K562 (cell line): ENCODE data around the gene PTP4A2. TPM values are rescaled to one million over a fixed set of nuclear protein-coding genes. Genes with fewer than 3 reads are reported as not detected.

ENCODE experiments used
- HDGF ChIP-seq: fragments of 450-650 bp; IDR thresholded peaks from 2 replicates; pipeline ENCODE4 v1.6.1; 2016
- KDM2B ChIP-seq: fragments of 250-450 bp; sonication (Bioruptor Pico); IDR thresholded peaks from 2 replicates; pipeline ENCODE4 v1.8.0; 2021; ENCODE audit warnings: mild to moderate bottlenecking, moderate library complexity
- MAFF ChIP-seq: IDR thresholded peaks from 2 replicates; pipeline ENCODE4 v1.6.1; 2012; ENCODE audit warnings: low read length, improper control_type of control experiment
- PRMT5 ChIP-seq: sonication (generic); formaldehyde crosslinking; IDR thresholded peaks from 2 replicates; pipeline ENCODE4 v1.5.0; 2020; ENCODE audit warnings: missing genetic modification reagents
- ZNF143 ChIP-seq: sonication (generic); formaldehyde crosslinking; IDR thresholded peaks from 2 replicates; pipeline ENCODE4 v1.9.0; 2022; ENCODE audit warnings: mild to moderate bottlenecking, missing genetic modification reagents
- ZNF3 ChIP-seq: fragments of 250-450 bp; sonication (Bioruptor Pico); IDR thresholded peaks from 2 replicates; pipeline ENCODE4 v1.5.0; 2021; ENCODE audit warnings: mild to moderate bottlenecking, moderate library complexity
- polyA plus RNA-seq, 8 experiments: library from polyadenylated mRNA; depleted of rRNA in 4 of 8; stranded (reverse) in 5 of 8; unstranded in 3 of 8; fragments of >200 nt; fragmentation: Nextera tagmentation in 2 of 8; fragmentation: Illumina TruSeq in 1 of 8; extraction: Ambion mirVana in 2 of 8; extraction: Trizol in 1 of 8; gene quantifications; 2 replicates each; pipeline versions ENCODE4 v1.2.1 to v1.2.3, GENCODE V29; 2011 to 2014; ENCODE audit warnings: inconsistent platforms in 1 of 8, missing spikeins in 1 of 8
- total RNA-seq, 7 experiments: library from RNA; depleted of rRNA in 6 of 7; stranded (reverse); fragments of >200 nt in 6 of 7; fragmentation: Illumina TruSeq in 2 of 7; extraction: Trizol in 2 of 7; gene quantifications; 2 replicates each; pipeline versions ENCODE4 v1.2.1 to v1.2.3, GENCODE V29; 2011 to 2021; ENCODE audit warnings: low replicate concordance in 1 of 7
- TF ChIP-seq, protein P1 (sequence below): sonication (generic); formaldehyde crosslinking; IDR thresholded peaks from 2 replicates; pipeline ENCODE4 v1.8.0; 2023; ENCODE audit warnings: mild to moderate bottlenecking, missing genetic modification reagents
- TF ChIP-seq, protein P2 (sequence below): fragments of 250-450 bp; sonication (Bioruptor Pico); IDR thresholded peaks from 2 replicates; pipeline ENCODE4 v1.8.0; 2021; ENCODE audit warnings: moderate library complexity, mild to moderate bottlenecking, inconsistent platforms
- TF ChIP-seq, protein P3 (sequence below): fragments of 250-450 bp; sonication (Bioruptor Pico); IDR thresholded peaks from 2 replicates; pipeline ENCODE4 v1.8.0; 2022; ENCODE audit warnings: inconsistent platforms, mild to moderate bottlenecking, moderate library complexity, borderline replicate concordance
- TF ChIP-seq, protein P4 (sequence below): IDR thresholded peaks from 2 replicates; pipeline ENCODE4 v1.6.1; 2012; ENCODE audit warnings: low read depth, low read length, improper control_type of control experiment, borderline replicate concordance
- TF ChIP-seq, protein P5 (sequence below): sonication (generic); formaldehyde crosslinking; IDR thresholded peaks from 2 replicates; pipeline ENCODE4 v1.8.0; 2023; ENCODE audit warnings: missing genetic modification reagents, mild to moderate bottlenecking, borderline replicate concordance

PTP4A2 gene
- total and polyA plus RNA-seq, 9 of the 15 experiments (the other 6 are each of a cell fraction or from before 2014, with no cell fraction given): 197 to 870 (median 480) TPM

DNA sequence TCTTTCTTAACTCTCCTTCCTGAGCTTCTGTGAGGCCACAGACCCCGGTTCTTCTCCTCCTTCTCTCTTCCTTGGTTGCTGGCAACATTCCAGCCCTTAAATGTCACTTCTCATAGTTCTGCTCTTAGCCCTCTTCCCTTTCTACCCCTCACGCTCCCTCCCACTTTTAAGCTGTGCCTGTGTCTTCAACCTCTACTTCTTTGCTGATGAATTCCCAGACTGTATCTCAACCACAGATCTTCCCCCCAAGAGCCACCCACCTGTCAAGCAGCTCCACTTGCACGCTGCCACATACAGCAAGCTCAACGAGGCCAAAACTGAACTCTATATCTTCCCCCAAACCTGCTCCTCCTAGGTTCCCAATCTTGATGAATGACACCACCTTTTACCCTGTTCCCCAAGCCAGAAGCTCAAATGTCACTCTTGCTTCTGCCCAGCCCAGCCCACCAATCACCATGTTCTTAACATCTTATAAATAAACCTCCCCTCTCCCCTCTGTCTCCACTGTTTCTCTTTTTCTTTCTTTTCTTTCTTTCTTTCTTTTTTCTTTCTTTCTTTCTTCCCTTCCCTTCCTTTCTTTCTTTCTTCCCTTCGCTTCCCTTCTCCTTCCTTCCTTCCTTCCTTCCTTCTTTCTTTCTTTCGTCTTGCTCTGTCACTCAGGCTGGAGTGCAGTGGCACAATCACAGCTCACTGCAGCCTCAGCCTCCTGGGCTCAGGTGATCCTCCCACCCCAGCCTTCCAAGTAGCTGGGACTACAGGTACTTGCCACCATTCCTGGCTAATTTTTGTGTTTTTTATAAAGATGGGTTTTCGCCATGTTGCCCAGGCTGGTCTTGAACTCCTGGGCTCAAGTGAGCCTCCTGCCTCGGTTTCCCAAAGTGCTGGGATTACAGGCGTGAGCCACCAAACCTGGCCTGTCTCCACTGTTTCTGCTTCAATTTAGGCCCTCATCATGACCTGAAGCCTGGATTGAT, 19.8 kb upstream of the PTP4A2 start (continued):
- TF ChIP-seq, protein P1, sequence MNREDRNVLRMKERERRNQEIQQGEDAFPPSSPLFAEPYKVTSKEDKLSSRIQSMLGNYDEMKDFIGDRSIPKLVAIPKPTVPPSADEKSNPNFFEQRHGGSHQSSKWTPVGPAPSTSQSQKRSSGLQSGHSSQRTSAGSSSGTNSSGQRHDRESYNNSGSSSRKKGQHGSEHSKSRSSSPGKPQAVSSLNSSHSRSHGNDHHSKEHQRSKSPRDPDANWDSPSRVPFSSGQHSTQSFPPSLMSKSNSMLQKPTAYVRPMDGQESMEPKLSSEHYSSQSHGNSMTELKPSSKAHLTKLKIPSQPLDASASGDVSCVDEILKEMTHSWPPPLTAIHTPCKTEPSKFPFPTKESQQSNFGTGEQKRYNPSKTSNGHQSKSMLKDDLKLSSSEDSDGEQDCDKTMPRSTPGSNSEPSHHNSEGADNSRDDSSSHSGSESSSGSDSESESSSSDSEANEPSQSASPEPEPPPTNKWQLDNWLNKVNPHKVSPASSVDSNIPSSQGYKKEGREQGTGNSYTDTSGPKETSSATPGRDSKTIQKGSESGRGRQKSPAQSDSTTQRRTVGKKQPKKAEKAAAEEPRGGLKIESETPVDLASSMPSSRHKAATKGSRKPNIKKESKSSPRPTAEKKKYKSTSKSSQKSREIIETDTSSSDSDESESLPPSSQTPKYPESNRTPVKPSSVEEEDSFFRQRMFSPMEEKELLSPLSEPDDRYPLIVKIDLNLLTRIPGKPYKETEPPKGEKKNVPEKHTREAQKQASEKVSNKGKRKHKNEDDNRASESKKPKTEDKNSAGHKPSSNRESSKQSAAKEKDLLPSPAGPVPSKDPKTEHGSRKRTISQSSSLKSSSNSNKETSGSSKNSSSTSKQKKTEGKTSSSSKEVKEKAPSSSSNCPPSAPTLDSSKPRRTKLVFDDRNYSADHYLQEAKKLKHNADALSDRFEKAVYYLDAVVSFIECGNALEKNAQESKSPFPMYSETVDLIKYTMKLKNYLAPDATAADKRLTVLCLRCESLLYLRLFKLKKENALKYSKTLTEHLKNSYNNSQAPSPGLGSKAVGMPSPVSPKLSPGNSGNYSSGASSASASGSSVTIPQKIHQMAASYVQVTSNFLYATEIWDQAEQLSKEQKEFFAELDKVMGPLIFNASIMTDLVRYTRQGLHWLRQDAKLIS (CRISPR knock-in tag): peak; percentile 46; the same call in 1 of the 2 replicates
- TF ChIP-seq MAFF (peak; percentile 4; the same call in 1 of the 2 replicates), PRMT5 (CRISPR knock-in tag) (no peak), ZNF143 (no peak), ZNF3 (no peak), HDGF (no peak; the same call in 1 of the 2 replicates), KDM2B (no peak)
- TF ChIP-seq, protein P2, sequence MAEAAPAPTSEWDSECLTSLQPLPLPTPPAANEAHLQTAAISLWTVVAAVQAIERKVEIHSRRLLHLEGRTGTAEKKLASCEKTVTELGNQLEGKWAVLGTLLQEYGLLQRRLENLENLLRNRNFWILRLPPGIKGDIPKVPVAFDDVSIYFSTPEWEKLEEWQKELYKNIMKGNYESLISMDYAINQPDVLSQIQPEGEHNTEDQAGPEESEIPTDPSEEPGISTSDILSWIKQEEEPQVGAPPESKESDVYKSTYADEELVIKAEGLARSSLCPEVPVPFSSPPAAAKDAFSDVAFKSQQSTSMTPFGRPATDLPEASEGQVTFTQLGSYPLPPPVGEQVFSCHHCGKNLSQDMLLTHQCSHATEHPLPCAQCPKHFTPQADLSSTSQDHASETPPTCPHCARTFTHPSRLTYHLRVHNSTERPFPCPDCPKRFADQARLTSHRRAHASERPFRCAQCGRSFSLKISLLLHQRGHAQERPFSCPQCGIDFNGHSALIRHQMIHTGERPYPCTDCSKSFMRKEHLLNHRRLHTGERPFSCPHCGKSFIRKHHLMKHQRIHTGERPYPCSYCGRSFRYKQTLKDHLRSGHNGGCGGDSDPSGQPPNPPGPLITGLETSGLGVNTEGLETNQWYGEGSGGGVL (CRISPR knock-in tag): no peak
- TF ChIP-seq, protein P3, sequence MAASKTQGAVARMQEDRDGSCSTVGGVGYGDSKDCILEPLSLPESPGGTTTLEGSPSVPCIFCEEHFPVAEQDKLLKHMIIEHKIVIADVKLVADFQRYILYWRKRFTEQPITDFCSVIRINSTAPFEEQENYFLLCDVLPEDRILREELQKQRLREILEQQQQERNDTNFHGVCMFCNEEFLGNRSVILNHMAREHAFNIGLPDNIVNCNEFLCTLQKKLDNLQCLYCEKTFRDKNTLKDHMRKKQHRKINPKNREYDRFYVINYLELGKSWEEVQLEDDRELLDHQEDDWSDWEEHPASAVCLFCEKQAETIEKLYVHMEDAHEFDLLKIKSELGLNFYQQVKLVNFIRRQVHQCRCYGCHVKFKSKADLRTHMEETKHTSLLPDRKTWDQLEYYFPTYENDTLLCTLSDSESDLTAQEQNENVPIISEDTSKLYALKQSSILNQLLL: no peak
- TF ChIP-seq, protein P4, sequence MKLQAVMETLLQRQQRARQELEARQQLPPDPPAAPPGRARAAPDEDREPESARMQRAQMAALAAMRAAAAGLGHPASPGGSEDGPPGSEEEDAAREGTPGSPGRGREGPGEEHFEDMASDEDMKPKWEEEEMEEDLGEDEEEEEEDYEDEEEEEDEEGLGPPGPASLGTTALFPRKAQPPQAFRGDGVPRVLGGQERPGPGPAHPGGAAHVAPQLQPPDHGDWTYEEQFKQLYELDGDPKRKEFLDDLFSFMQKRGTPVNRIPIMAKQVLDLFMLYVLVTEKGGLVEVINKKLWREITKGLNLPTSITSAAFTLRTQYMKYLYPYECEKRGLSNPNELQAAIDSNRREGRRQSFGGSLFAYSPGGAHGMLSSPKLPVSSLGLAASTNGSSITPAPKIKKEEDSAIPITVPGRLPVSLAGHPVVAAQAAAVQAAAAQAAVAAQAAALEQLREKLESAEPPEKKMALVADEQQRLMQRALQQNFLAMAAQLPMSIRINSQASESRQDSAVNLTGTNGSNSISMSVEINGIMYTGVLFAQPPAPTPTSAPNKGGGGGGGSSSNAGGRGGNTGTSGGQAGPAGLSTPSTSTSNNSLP: no peak
- TF ChIP-seq, protein P5, sequence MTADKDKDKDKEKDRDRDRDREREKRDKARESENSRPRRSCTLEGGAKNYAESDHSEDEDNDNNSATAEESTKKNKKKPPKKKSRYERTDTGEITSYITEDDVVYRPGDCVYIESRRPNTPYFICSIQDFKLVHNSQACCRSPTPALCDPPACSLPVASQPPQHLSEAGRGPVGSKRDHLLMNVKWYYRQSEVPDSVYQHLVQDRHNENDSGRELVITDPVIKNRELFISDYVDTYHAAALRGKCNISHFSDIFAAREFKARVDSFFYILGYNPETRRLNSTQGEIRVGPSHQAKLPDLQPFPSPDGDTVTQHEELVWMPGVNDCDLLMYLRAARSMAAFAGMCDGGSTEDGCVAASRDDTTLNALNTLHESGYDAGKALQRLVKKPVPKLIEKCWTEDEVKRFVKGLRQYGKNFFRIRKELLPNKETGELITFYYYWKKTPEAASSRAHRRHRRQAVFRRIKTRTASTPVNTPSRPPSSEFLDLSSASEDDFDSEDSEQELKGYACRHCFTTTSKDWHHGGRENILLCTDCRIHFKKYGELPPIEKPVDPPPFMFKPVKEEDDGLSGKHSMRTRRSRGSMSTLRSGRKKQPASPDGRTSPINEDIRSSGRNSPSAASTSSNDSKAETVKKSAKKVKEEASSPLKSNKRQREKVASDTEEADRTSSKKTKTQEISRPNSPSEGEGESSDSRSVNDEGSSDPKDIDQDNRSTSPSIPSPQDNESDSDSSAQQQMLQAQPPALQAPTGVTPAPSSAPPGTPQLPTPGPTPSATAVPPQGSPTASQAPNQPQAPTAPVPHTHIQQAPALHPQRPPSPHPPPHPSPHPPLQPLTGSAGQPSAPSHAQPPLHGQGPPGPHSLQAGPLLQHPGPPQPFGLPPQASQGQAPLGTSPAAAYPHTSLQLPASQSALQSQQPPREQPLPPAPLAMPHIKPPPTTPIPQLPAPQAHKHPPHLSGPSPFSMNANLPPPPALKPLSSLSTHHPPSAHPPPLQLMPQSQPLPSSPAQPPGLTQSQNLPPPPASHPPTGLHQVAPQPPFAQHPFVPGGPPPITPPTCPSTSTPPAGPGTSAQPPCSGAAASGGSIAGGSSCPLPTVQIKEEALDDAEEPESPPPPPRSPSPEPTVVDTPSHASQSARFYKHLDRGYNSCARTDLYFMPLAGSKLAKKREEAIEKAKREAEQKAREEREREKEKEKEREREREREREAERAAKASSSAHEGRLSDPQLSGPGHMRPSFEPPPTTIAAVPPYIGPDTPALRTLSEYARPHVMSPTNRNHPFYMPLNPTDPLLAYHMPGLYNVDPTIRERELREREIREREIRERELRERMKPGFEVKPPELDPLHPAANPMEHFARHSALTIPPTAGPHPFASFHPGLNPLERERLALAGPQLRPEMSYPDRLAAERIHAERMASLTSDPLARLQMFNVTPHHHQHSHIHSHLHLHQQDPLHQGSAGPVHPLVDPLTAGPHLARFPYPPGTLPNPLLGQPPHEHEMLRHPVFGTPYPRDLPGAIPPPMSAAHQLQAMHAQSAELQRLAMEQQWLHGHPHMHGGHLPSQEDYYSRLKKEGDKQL (CRISPR knock-in tag): no peak
